Hepatocyte (in vitro differentiated cells): Measurements from ENCODE around the gene ZNF804B. TPM values are rescaled to one million over a fixed set of nuclear protein-coding genes. Genes with fewer than 3 reads are reported as not detected.

Experiments used
- DNase-seq: peaks from one replicate; pipeline ENCODE4 v3.0.0-alpha.2; 2016; ENCODE audit warnings: low spot score
- H2AFZ ChIP-seq: fragments of 200-600 bp; sonication (generic); 2 replicates; pipeline ENCODE4 v1.6.0; 2016; ENCODE audit warnings: antibody characterized with exemption, mild to moderate bottlenecking
- H3K27ac ChIP-seq: fragments of 200-600 bp; sonication (generic); 2 replicates; pipeline ENCODE4 v1.5.1; 2016; ENCODE audit warnings: mild to moderate bottlenecking
- H3K27me3 ChIP-seq: fragments of 200-600 bp; sonication (generic); 2 replicates; pipeline ENCODE4 v1.6.1; 2016
- H3K36me3 ChIP-seq: fragments of 200-600 bp; sonication (generic); replicated peaks from 2 replicates; pipeline ENCODE4 v1.5.1; 2016; ENCODE audit warnings: low read depth; ENCODE audit not compliant: insufficient read depth
- H3K4me1 ChIP-seq: fragments of 200-600 bp; sonication (generic); 2 replicates; pipeline ENCODE4 v1.5.1; 2016; ENCODE audit warnings: mild to moderate bottlenecking, moderate library complexity; ENCODE audit not compliant: insufficient read depth
- H3K4me2 ChIP-seq: fragments of 200-600 bp; sonication (generic); 2 replicates; pipeline ENCODE4 v1.6.0; 2016
- H3K4me3 ChIP-seq: fragments of 200-600 bp; sonication (generic); 2 replicates; pipeline ENCODE4 v1.5.1; 2016; ENCODE audit warnings: mild to moderate bottlenecking
- H3K79me2 ChIP-seq: fragments of 200-600 bp; sonication (generic); 2 replicates; pipeline ENCODE4 v1.6.0; 2017; ENCODE audit warnings: mild to moderate bottlenecking
- H3K9me2 ChIP-seq: fragments of 200-600 bp; sonication (generic); replicated peaks from 2 replicates; pipeline ENCODE4 v1.6.0; 2017; ENCODE audit warnings: mild to moderate bottlenecking; ENCODE audit not compliant: insufficient read depth
- H3K9me3 ChIP-seq: fragments of 200-600 bp; sonication (generic); 2 replicates; pipeline ENCODE4 v1.5.1; 2016; ENCODE audit warnings: low read depth, mild to moderate bottlenecking
- H4K20me1 ChIP-seq: fragments of 200-600 bp; sonication (generic); 2 replicates; pipeline ENCODE4 v1.6.0; 2016; ENCODE audit warnings: mild to moderate bottlenecking; ENCODE audit not compliant: insufficient read depth, poor library complexity, severe bottlenecking
- EZH2 ChIP-seq: fragments of 200-600 bp; sonication (generic); IDR thresholded peaks from 2 replicates; pipeline ENCODE4 v1.6.1; 2016; ENCODE audit warnings: antibody characterized with exemption, mild to moderate bottlenecking, borderline replicate concordance
- EZH2phosphoT487 ChIP-seq: fragments of 200-600 bp; sonication (generic); IDR thresholded peaks from one replicate; pipeline ENCODE4 v1.6.1; 2018; ENCODE audit warnings: antibody characterized with exemption, mild to moderate bottlenecking, low read depth, moderate library complexity; ENCODE audit not compliant: unreplicated experiment, severe bottlenecking
- WGBS: methylation state at CpG from one replicate; pipeline ENCODE4 v1.1.6; 2016; ENCODE audit warnings: low lambda C conversion rate; ENCODE audit errors: missing lambda C conversion rate; 5-methylcytosine and 5-hydroxymethylcytosine counted together
- polyA plus RNA-seq: library from polyadenylated mRNA; unstranded; fragments of >200 nt; fragmentation: Nextera tagmentation; extraction: Ambion mirVana; gene quantifications from 2 replicates; pipeline ENCODE4 v1.2.1, GENCODE V29; 2016
- total RNA-seq: library from RNA; depleted of rRNA; stranded (reverse); fragments of >200 nt; gene quantifications from 2 replicates; pipeline ENCODE4 v1.2.3, GENCODE V29; 2014
- TF ChIP-seq, protein P1 (sequence below): fragments of 200-600 bp; sonication (generic); IDR thresholded peaks from 2 replicates; pipeline ENCODE4 v1.5.1; 2016; ENCODE audit warnings: antibody characterized with exemption, mild to moderate bottlenecking; ENCODE audit not compliant: poor library complexity

The ZNF804B gene
- total and polyA plus RNA-seq, 2 experiments from 2014 or later: not detected

GRCh38 chr7:89053130-89053529 lies 293.6 kb downstream of the ZNF804B start:
- no peaks in the 10 kb centered on the region for H3K36me3 ChIP-seq
- no peaks in the 10 kb centered on the region for H3K27me3 ChIP-seq
- no peak overlapping the region for H3K4me3 ChIP-seq
- H3K4me2 ChIP-seq: no peak overlapping the region
- H4K20me1 ChIP-seq: no peaks in the 10 kb centered on the region
- no peak overlapping the region for H3K27ac ChIP-seq
- no peak for DNase-seq
- no peaks in the 10 kb centered on the region for H3K4me1 ChIP-seq
- H3K9me2 ChIP-seq: no peaks in the 10 kb centered on the region
- TF ChIP-seq EZH2phosphoT487 (no peak), EZH2 (no peak)
- TF ChIP-seq, protein P1, sequence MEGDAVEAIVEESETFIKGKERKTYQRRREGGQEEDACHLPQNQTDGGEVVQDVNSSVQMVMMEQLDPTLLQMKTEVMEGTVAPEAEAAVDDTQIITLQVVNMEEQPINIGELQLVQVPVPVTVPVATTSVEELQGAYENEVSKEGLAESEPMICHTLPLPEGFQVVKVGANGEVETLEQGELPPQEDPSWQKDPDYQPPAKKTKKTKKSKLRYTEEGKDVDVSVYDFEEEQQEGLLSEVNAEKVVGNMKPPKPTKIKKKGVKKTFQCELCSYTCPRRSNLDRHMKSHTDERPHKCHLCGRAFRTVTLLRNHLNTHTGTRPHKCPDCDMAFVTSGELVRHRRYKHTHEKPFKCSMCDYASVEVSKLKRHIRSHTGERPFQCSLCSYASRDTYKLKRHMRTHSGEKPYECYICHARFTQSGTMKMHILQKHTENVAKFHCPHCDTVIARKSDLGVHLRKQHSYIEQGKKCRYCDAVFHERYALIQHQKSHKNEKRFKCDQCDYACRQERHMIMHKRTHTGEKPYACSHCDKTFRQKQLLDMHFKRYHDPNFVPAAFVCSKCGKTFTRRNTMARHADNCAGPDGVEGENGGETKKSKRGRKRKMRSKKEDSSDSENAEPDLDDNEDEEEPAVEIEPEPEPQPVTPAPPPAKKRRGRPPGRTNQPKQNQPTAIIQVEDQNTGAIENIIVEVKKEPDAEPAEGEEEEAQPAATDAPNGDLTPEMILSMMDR: no peak
- H3K79me2 ChIP-seq: no peaks in the 10 kb centered on the region
- 82% methylated on average over 2 of the region's 2 CpGs for WGBS
- H3K9me3 ChIP-seq: no peaks in the 10 kb centered on the region
- no peak overlapping the region for H2AFZ ChIP-seq

GRCh38 chr7:89054361-89054760 lies 294.9 kb downstream of the ZNF804B start:
- TF ChIP-seq, protein P1: no peak
- TF ChIP-seq EZH2phosphoT487 (no peak), EZH2 (no peak)
- Histone ChIP-seq H3K27me3 (no peaks in the 10 kb centered on the region), H3K4me1 (no peaks in the 10 kb centered on the region), H3K4me2 (no peak overlapping the region), H3K4me3 (no peak overlapping the region), H3K9me2 (no peaks in the 10 kb centered on the region), H4K20me1 (no peaks in the 10 kb centered on the region), H3K36me3 (no peaks in the 10 kb centered on the region), H3K27ac (no peak overlapping the region), H3K9me3 (no peaks in the 10 kb centered on the region), H2AFZ (no peak overlapping the region), H3K79me2 (no peaks in the 10 kb centered on the region)
- WGBS: 57% methylated on average over 2 of the region's 2 CpGs
- no peak for DNase-seq

DNA sequence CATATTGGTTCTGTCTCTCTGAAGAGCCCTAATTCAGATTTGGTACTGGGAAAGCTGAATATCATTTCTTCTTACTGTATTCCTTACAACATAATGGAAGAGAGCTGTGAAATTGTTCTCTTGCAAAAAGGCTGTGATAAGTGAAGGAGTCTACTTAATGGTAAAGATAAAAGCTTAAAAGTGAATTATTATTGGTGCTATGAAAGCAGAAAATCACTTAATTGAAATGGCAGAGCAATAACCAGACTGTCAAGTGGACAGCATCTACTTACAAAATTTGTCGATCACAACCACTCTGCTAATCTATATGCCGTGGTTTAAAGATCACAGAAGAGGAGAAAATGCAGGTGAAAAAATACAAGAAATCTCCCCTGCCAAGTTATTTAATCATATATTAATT lies 300.7 kb downstream of the ZNF804B start:
- Histone ChIP-seq H3K4me1 (no peaks in the 10 kb centered on the region), H3K79me2 (no peaks in the 10 kb centered on the region), H4K20me1 (no peaks in the 10 kb centered on the region), H3K27ac (no peak overlapping the region), H3K27me3 (no peaks in the 10 kb centered on the region), H3K9me3 (no peaks in the 10 kb centered on the region), H3K9me2 (no peaks in the 10 kb centered on the region), H2AFZ (no peak overlapping the region), H3K4me2 (no peak overlapping the region), H3K36me3 (no peaks in the 10 kb centered on the region), H3K4me3 (no peak overlapping the region)
- WGBS: 93% methylated on average over 2 of the region's 2 CpGs
- DNase-seq: no peak
- TF ChIP-seq, protein P1: no peak
- TF ChIP-seq EZH2 (no peak), EZH2phosphoT487 (no peak)

- no peak overlapping the region for H3K27ac ChIP-seq
- H3K4me2 ChIP-seq: no peak overlapping the region
- H4K20me1 ChIP-seq: no peaks in the 10 kb centered on the region
- H3K36me3 ChIP-seq: no peaks in the 10 kb centered on the region
- H3K9me3 ChIP-seq: no peaks in the 10 kb centered on the region
- no peak overlapping the region for H3K4me3 ChIP-seq
- H3K9me2 ChIP-seq: no peaks in the 10 kb centered on the region
- no peaks in the 10 kb centered on the region for H3K27me3 ChIP-seq
- 88% methylated on average over 3 of the region's 3 CpGs for WGBS
- TF ChIP-seq, protein P1: no peak
- TF ChIP-seq EZH2phosphoT487: no peak
- no peak for TF ChIP-seq EZH2
- no peaks in the 10 kb centered on the region for H3K4me1 ChIP-seq
- H2AFZ ChIP-seq: no peak overlapping the region
- H3K79me2 ChIP-seq: no peaks in the 10 kb centered on the region
- no peak for DNase-seq
Observed at GRCh38 chr7:89064831-89065230, 305.3 kb downstream of the ZNF804B start.
